GM10847 (cell line): ENCODE measurements around the gene CIRBP.

Source experiments
- POLR2A ChIP-seq: IDR thresholded peaks from 2 replicates; pipeline ENCODE4 v1.6.1; 2011; ENCODE audit not compliant: insufficient read length; ENCODE audit errors: extremely low read depth

Gene CIRBP

GRCh38 chr19:1292419-1293151 lies 23.5 kb downstream of the CIRBP start:
- no peak for TF ChIP-seq POLR2A

DNA sequence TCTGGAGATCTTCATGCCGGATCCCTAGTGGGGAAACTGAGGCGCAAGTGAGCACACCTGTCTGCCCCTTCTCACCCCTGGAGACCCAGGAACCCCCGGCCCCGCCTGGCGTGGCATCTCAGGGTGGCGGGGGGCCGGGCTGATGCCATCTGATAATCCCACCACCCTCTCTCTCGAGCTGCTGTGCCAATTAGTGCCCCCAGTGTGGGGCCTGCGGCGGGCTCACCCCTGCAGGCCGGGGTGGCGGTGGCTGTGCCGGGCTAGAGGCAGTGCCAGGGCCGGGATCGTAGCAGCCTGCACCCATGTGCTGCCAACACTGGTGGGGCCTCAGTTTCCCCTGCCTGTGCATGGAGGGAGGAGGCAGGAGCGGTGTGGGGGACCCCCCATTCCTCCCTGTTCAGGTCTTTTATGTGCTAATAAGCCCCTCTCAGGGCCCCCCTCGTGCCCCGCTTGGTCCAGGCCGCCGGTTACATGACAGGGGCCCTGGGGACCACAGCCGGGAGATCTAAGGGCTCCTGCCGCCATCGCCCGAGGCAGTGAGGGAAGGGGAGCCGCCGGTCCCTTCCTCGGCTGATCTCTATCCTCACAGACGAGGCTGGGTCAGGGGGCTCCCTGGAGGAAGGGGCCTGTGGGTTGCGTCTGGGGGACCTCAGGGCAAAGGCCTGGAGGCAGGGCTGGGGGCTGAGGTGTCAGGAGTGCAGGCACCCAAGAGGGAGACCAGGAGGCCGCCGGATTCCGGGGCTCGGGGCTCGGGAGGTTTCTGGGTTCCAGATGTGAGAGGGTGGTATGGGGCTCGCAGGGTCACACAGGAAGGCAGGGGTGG lies 24.9 kb downstream of the CIRBP start:
- TF ChIP-seq POLR2A = no peak

DNA sequence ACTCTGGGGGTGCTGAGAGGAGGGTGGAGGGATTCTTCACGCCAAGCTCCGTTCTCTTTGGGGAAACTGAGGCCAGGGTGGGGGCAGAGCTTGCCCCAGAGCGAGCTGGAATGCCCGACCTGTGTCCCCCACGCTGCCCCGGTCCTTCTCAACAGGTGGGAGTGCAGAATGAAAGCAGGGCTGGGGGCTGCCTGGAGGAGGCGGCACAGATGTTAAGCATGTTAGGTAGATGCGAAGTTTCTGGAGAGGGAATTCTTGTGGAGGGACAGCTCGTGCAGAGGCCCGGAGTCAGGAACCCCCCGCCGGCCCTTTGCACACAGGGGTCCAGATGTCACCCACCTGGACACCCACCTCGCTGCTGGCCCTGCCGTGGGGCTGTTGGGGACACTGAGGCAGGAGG lies 25.6 kb downstream of the CIRBP start:
- no peak for TF ChIP-seq POLR2A

- TF ChIP-seq POLR2A = no peak
Observed at GRCh38 chr19:1295169-1296012, 26.3 kb downstream of the CIRBP start.

- no peak for TF ChIP-seq POLR2A
Observed at GRCh38 chr19:1296078-1296477, 26.9 kb downstream of the CIRBP start.

- no peak for TF ChIP-seq POLR2A
Observed at GRCh38 chr19:1296575-1297271, 27.6 kb downstream of the CIRBP start.

- no peak for TF ChIP-seq POLR2A
Observed at GRCh38 chr19:1298235-1298634, 29.1 kb downstream of the CIRBP start.

- no peak for TF ChIP-seq POLR2A
Observed at GRCh38 chr19:1299801-1300200, 30.7 kb downstream of the CIRBP start.

GRCh38 chr19:1300744-1301490 lies 31.8 kb downstream of the CIRBP start:
- TF ChIP-seq POLR2A = no peak

- TF ChIP-seq POLR2A = no peak
Observed at GRCh38 chr19:1302533-1303239, 33.6 kb downstream of the CIRBP start.

GRCh38 chr19:1304197-1304924 lies 35.2 kb downstream of the CIRBP start:
- TF ChIP-seq POLR2A = no peak

DNA sequence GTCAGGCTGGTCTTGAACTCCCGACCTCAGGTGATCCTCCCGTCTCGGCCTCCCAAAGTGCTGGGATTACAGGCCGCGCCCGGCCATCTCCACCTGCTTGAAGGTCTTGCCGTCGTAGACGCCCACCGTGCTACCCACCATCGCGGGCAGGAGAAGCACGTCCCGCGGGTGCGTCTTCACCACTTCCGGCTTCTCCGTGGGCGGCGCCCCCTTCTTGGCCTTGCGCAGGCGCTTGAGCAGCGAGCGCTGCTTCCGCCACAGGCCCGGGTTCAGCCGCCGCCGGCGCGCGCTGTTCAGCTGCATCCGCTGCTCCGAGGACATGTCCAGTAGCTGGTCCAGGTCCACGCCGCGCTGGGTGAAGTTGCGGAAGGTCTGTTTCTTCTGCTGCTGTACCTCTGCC lies 38.2 kb downstream of the CIRBP start:
- TF ChIP-seq POLR2A = no peak

- TF ChIP-seq POLR2A = no peak
Observed at GRCh38 chr19:1307755-1308303, 38.7 kb downstream of the CIRBP start.

GRCh38 chr19:1308718-1309117 lies 39.6 kb downstream of the CIRBP start:
- no peak for TF ChIP-seq POLR2A
